ENCODE measurements around the gene ATXN1. TPM values are rescaled to one million over a fixed set of nuclear protein-coding genes. Genes with fewer than 3 reads are reported as not detected.

ATXN1 gene
- total RNA-seq, 1 donor from 2014 or later: 6.1 TPM

DNA sequence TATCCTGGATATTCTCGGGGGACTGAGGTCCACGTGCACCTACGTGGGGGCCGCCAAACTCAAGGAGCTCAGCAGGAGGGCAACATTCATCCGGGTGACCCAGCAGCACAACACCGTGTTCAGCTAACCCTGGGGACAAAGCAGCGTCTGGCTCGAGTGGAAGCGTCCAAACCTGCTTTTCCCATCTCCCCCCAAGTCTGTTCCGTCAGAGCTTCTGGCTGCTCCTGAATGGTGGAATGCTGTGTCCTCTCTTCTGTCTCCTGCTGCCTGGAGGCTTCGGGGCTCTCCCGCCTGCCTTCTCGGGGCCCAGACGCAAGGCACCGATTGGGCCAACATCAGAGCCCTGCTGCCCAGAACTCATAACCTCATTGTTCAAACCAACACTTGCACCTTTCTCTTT lies 466.2 kb downstream of the ATXN1 start:
- no peak for DNase-seq (ENCODE audit: low read depth)
- TF ChIP-seq CTCF (conservative IDR thresholded peaks at IDR 0.05; ENCODE audit: low read depth, low read length): no peak
- no peak overlapping the region for H3K4me3 ChIP-seq (ENCODE audit: low read depth, low read length)

- DNase-seq (ENCODE audit: low read depth): no peak
- H3K4me3 ChIP-seq (ENCODE audit: low read depth, low read length): no peak overlapping the region
- TF ChIP-seq CTCF (conservative IDR thresholded peaks at IDR 0.05; ENCODE audit: low read depth, low read length): no peak
Measured at GRCh38 chr6:16294371-16294770, 466.9 kb downstream of the ATXN1 start.

- no peak for TF ChIP-seq CTCF (conservative IDR thresholded peaks at IDR 0.05; ENCODE audit: low read depth, low read length)
- peak; percentile 44 for DNase-seq (ENCODE audit: low read depth)
Measured at GRCh38 chr6:16292942-16293341, 468.3 kb downstream of the ATXN1 start.

DNA sequence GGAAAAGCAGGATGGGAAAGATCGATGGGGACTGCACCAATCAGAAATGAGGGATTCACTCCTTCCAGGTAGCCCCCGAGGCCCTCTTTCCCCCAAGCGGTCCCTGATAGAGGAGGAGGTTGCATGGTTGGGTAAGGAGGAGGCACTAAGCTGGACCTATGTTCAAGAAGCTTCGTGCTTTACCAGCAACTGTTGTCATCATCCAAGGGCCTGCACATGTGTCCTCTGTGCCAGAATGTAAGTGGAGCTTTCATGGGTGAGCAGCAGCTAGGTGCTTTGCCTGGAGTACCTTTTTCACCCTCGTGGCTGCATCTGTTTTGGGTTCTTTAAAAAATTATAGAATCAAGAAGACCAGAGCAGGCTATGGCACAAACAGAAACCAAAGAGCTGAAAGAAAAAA lies 468.8 kb downstream of the ATXN1 start:
- no peak overlapping the region for H3K4me3 ChIP-seq (ENCODE audit: low read depth, low read length)
- TF ChIP-seq CTCF (conservative IDR thresholded peaks at IDR 0.05; ENCODE audit: low read depth, low read length): no peak
- DNase-seq (ENCODE audit: low read depth): no peak

More at GRCh38 chr6:16292942-16293341, 468.3 kb downstream of the ATXN1 start:
- no peak overlapping the region for H3K4me3 ChIP-seq (ENCODE audit: low read depth, low read length)

DNA sequence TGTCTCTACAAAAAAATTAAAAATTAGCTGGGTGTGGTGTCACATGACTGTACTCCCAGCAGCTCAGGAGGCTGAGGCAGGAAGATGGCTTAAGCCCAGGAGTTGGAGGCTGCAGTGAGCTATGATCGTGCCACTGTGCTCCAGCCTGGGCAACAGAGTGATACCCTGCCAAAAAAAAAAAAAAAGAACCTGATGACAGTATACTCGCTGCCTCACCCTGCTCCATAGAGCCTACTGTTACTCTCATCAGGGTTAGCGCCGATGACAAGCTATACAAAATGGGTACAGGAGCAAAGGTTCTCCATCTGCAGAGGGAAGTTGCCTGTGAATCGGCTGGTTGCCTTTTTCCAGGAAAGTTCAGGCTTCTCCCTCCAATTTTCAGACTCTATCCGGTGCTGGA lies 469.5 kb downstream of the ATXN1 start:
- H3K4me3 ChIP-seq (ENCODE audit: low read depth, low read length): no peak overlapping the region
- DNase-seq (ENCODE audit: low read depth): no peak
- no peak for TF ChIP-seq CTCF (conservative IDR thresholded peaks at IDR 0.05; ENCODE audit: low read depth, low read length)

GRCh38 chr6:16288163-16288562 lies 473.1 kb downstream of the ATXN1 start:
- no peak for TF ChIP-seq CTCF (conservative IDR thresholded peaks at IDR 0.05; ENCODE audit: low read depth, low read length)
- no peak for DNase-seq (ENCODE audit: low read depth)
- H3K4me3 ChIP-seq (ENCODE audit: low read depth, low read length): no peak overlapping the region

DNA sequence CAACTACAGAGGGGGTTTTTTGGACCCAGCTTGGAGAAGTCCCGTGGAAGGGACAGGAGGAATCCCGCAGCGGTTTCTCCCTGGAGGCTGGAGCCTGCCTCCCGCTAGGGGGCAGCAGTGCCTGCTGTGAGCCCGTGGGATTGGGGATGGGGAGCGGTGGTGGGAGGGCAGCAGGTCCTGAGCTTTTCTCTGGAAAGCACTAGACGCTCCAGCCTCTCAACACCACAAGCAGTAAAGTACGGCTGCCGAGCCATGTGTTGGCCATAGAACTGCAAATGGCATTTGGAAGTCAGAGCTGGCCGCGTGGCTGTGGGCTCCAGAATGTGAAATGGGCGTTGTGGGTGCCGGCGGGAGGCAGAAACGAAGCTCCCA lies 475.1 kb downstream of the ATXN1 start:
- no peak overlapping the region for H3K4me3 ChIP-seq (ENCODE audit: low read depth, low read length)
- DNase-seq (ENCODE audit: low read depth): no peak
- TF ChIP-seq CTCF (conservative IDR thresholded peaks at IDR 0.05; ENCODE audit: low read depth, low read length): peak; percentile 91

All from epithelial cell of proximal tubule (primary cell).